HG02981 (cell line): ENCODE measurements around the gene SURF4.
"Not testable (repeated sequence)": the region's sequence is repeated elsewhere in the genome, so short reads cannot be mapped to it uniquely, and the experiment has no call there.

Source experiments
- ATAC-seq: cut with Tn5 transposase; IDR thresholded peaks from one replicate; pipeline ENCODE4 v1.9.1; 2021; ENCODE audit warnings: mild to moderate bottlenecking, moderate library complexity; ENCODE audit not compliant: unreplicated experiment

SURF4 gene

DNA sequence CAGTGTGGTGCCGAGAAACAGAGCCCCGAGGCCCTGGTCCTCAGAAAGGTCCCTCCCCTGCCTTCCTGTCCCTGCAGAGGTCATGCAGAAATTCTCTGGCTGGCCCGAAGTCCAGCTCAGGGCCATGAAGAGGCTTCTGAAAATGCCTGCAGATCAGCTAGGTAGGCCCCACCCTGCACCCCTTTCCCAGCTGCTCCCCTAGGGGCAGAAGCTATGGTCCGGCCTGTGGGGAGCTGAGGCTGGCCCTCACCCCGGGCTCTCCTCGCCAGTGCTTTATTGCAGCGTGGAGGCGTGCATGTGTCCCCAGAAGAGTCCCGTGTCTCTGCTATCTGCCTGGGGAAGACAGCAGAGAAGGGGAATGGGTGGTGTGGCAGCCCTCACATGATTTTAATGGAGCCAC is 22.0 kb upstream of the SURF4 start:
- no peak for ATAC-seq

DNA sequence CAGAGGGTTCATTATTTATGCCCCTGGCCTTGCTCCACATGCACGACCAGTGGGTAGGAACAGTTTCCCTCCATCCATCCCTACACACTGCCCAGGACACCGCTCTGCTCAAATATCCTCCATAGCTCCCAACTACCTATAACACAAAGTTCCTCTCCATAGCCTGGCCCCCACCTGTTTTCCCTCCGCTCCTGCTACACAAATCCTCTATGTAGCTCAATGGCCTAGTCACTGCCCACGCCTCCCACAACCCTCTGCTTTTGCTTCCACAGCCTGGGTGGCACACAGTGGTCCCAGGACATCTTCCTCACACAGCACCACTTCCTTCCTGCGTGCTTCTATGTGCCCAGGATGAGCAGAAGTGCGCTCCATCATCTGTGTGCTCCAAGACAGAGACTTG is 21.5 kb upstream of the SURF4 start:
- no peak for ATAC-seq

GRCh38 chr9:133396952-133397351 is 21.1 kb upstream of the SURF4 start:
- no peak for ATAC-seq

GRCh38 chr9:133394687-133395271 is 18.9 kb upstream of the SURF4 start:
- no peak for ATAC-seq

DNA sequence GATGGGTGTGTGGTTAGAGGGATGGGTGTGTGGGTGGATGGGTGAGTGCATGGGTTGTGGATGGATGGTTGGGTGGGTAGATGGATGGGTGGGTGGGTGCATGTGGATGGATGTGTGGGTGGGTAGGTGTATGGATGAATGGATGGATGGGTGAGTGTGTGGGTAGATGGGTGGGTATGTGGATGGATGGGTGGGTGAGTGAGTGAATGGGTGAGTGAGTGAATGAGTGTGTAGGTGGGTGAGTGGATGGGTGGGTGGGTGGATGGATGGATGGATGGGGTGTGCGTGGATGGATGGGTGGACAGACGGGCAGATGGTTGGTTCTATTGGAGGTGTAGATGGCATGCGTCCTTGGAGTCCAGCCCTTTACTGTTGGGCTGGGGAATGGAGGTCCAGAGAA is 17.5 kb upstream of the SURF4 start:
- no peak for ATAC-seq

DNA sequence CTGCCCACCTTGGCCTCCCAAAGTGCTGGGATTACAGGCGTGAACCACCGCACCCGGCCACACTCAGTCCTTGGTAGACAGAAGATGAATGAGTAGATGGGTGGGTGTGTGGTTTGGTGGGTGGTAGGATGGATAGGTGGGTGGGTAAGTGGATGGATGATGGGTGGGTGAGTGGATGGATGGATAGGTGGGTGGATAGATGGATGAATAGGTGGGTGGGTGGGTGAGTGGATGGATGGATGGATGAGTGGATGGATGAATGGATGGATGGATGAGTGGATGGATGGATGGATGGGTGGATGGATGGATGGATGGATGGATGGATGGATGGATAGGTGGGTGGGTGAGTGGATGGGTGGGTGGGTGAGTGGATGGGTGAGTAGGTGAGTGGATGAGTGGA is 16.4 kb upstream of the SURF4 start:
- ATAC-seq: not testable (repeated sequence)

- not testable (repeated sequence) for ATAC-seq
Observed at GRCh38 chr9:133391449-133391848, 15.6 kb upstream of the SURF4 start.

- no peak for ATAC-seq
Observed at GRCh38 chr9:133390713-133391112, 14.9 kb upstream of the SURF4 start.

GRCh38 chr9:133389562-133389961 is 13.7 kb upstream of the SURF4 start:
- ATAC-seq: no peak

DNA sequence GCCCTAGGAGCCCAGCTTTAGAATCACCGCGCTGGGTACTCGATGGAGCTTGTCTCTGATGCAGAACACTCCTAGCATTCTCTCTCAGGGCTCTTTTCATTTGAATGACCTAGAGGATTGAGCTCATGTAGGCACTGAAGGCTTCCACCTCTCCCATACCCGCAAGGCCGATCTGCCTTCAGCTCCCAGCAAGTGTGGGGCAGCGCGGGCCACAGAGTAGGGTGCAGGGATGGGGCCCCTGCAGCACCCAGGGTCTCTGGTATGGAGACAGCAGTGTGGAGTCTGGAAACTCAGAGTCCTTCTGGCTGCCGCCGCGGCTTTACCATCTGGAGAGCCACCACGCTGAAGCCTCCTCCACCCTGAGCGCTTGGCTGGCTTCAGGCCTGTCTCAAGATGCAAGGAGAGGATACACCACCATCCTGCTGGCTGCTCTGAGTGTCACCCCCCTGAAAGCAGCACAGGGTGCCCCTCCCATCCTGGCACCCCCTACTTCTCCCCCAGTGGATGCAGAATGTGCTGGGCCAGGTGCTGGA is 13.2 kb upstream of the SURF4 start:
- ATAC-seq: no peak

DNA sequence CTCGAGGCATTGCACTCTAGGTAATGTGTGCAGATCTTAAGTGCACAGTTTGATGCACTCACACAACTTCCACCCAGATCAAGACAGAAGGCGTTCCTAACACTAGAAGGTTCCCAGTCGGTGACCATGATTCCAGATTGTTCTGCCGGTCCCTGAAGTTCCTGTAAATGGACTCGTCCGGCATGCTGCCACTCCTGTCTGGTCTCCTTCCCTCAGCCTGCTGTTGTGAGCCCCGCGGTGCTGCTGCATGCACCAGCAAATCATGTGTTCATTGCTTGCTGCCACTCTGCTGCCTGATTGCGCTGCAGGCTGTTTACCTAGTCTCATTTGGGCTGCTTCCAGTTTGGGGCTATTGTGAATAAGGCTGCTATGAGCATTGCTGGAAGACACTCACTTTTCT is 11.8 kb upstream of the SURF4 start:
- no peak for ATAC-seq

DNA sequence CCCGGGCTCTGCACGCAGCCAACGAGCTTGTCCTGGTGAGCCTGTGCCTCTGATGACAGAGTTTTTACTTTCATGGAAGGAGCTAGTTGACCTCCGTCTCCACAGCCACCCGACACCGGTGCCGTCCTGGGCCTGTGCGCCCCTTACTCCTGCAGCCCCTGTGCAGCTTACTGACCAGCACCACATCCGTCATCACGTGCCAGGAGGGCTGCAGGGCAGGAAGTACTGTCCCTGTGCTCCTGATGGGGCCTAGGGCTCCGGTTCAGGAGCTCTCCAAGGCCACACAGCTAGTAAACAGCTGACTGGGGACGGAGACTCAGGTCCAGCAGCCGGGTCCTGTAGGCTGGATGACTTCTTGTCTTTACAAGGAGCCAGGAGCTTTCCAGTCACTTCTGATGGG is 10.5 kb upstream of the SURF4 start:
- ATAC-seq: no peak

GRCh38 chr9:133385452-133385851 is 9.6 kb upstream of the SURF4 start:
- ATAC-seq: no peak

- no peak for ATAC-seq
Observed at GRCh38 chr9:133384736-133385321, 9.0 kb upstream of the SURF4 start.

GRCh38 chr9:133383438-133383837 is 7.6 kb upstream of the SURF4 start:
- ATAC-seq: no peak

DNA sequence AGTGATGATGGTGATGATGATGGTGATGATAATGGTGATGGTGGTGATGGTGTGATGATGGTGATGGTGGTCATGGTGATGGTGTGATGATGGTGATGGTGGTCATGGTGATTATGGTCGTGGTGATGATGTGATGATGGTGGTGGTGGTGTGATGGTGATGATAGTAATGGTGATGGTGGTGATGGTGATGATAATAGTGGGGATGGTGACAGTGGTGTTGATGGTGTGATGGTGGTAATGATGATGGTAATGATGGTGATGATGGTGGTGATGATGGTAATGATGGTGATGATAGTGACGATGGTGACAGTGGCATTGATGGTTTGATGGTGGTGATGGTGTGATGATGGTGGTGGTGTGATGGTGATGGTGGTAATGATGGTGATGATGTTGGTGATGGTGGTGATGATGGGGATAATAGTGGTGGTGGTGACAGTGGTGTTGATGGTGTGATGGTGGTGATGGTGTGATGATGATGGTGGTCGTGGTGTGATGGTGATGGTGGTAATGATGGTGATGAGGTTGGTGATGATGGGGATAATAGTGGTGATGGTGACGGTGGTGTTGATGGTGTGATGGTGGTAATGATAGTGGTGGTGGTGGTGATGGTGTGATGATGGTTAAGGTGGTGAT is 6.8 kb upstream of the SURF4 start:
- ATAC-seq: no peak

DNA sequence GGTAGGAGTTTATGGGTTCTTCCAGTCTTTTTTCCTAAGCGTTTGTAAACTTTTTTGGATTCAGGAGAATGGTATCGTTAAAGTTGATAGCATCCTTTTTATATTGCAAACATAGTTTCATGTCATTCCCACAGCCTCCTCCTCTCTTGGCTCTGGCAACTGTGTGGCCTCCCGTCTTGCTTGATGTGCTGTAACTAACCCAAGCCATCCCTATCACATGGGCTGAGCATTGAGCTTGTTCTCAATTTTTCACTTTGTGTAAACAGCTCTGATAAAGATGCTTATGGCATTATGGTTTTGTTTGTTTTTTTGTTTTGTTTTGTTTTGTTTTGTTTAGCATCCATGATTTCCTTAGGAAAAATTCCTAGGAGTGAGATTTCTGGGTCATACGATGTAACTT is 4.9 kb upstream of the SURF4 start:
- ATAC-seq: no peak

- ATAC-seq: no peak
Observed at GRCh38 chr9:133379153-133380086, 3.6 kb upstream of the SURF4 start.

GRCh38 chr9:133378408-133378962 is 2.6 kb upstream of the SURF4 start:
- ATAC-seq: no peak

- no peak for ATAC-seq
Observed at GRCh38 chr9:133377721-133378216, 1.9 kb upstream of the SURF4 start.

DNA sequence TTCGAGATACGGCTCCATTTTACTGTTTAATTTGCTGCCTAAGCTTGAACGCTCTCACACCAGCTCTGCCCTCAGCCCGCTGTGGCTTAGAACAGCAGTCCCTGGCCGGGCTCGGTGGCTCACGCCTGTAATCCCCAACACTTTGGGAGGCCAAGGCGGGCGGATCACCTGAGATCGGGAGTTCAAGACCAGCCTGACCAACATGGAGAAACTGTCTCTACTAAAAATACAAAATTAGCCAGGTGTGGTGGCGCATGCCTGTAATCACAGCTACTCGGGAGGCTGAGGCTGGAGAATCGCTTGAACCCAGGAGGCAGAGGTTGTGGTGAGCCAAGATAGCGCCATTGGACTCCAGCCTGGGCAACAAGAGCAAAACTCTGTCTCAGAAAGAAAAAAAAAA is 1.4 kb upstream of the SURF4 start:
- ATAC-seq: not testable (repeated sequence)
